HG02870 (cell line): ENCODE measurements around the gene RGMA.
A peak's percentile ranks its signal among the peaks of the same experiment; 100 is the strongest.
"Not testable (repeated sequence)": the region's sequence is repeated elsewhere in the genome, so short reads cannot be mapped to it uniquely, and the experiment has no call there.

Experiments
- ATAC-seq: cut with Tn5 transposase; IDR thresholded peaks from one replicate; pipeline ENCODE4 v1.9.1; 2021; ENCODE audit warnings: mild to moderate bottlenecking, moderate library complexity; ENCODE audit not compliant: unreplicated experiment

Gene RGMA

GRCh38 chr15:93035953-93036810, 52.8 kb downstream of the RGMA start:
- ATAC-seq, result peak; percentile 91

DNA sequence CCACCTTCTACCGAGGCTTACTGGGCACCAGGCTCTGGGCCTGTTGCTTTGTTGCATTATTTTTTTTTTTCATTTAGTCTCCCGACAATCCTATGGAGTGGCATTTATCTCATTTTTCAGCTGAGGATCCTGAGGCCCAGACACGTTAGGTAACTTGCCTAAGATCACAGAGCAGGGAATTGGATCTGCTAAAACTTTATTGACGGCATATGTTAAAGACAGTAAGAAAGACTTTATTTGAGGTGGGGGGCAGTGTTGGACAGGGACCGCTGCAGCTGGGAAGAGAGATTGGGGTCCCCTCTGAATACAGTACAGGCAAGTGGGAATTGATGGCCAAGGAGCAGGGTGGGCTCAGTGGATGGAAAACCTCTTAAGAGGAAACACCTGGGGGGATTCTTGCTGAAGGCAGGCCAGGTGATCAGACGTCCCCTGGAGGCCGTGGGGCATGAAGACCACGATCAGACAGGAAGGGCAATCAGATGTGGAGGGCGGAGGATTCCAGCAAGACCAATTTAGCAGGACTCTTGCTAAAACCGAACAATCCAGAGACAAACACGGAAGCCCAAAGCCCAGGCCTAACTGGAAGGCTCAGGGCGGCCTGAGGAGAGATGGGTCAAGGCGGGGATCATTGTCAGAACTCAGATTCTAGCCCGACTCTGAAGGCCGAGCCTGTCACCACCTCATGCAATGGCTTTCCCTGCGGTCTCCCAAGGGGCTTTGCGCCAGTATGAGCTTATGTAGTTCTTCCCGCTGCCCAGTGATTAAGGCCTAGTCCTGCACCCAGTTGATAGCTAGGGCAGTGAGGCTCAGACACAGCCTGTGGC, 53.7 kb downstream of the RGMA start:
- ATAC-seq, result no peak

- ATAC-seq, result no peak
These were observed 54.5 kb downstream of the RGMA start for GRCh38 chr15:93034512-93034911.

DNA sequence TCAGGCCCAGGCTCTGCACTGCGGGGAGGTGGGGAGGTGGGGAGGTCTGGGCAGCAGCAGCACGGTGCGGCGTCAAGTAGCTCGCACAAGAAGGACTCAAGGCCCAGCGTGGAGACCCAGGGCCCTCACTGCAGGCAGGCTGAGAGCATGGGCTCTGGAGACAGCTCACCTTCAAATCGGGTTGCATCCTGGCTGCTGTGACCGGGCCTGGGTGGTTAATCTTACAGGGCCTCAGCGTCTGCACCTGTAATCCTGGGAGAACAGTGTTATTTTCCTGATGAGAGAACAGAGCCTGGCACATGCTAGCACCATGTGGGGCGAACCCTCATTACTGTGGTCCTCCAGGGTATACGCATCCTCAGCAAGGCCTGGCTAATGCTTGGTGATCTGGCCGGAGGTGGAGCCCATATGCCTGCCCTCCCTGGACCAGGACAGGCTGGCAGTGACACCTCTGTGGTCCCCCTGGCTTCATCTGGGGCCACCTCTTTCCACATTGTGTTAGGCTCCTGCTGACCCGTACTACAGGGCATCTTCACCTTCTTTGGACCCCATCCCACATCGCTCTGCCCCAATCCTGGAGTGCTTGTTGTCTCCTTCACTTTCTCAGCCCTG, 55.5 kb downstream of the RGMA start:
- ATAC-seq, result no peak

DNA sequence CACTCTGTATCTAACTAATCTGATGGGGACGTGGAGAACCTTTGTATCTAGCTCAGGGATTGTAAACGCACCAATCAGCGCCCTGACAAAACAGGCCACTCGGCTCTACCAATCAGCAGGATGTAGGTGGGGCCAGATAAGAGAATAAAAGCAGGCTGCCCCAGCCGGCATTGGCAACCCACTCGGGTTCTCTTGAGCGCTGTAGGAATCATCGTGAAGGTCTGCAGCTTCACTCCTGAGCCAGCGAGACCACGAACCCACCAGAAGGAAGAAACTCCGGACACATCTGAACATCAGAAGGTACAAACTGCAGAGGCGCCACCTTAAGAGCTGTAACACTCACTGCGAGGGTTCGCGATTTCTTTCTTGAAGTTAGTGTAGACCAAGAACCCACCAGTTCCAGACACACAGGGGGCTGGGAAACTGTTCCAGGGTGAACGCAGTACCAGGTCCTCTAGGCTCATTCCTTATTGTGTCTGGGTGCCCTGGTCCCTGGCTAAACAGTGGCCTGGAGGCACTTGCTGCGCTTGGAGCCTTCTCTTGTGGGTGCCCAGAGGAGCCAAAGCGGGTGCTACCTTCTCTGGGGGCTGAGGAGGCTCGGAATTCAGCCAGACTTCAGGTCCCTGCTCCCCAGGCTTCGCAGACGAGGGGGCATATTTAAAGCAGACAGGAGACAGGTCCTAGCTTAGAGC, 56.4 kb downstream of the RGMA start:
- ATAC-seq, result not testable (repeated sequence)

DNA sequence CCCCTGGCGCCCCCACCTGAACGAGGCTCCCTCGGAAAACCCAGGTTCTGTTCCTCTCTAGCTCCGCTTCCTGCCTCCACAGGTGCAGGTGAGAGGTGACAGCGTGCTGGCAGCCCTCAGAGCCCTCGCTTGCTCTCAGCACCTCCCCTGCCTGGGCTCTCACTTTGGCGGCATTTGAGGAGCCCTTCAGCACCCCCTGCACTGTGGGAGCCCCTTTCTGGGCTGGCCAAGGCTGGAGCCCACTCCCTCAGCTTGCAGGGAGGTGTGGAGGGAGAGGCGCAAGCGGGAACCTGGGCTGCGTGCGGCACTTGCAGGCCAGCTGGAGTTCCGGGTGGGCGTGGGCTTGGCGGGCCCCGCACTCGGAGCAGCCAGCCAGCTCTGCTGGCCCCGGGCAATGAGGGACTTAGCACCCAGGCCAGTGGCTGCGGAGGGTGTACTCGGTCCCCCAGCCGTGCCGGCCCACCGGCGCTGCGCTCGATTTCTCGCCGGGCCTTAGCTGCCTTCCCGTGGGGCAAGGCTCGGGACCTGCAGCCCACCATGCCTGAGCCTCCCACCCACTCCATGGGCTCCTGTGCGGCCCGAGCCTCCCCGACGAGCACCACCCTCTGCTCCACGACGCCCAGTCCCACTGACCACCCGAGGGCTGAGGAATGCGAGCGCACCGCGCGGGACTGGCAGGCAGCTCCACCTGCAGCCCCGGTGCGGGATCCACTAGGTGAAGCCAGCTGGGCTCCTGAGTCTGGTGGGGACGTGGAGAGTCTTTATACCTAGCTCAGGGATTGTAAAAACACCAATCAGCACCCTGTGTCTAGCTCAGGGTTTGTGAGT, 57.2 kb downstream of the RGMA start:
- ATAC-seq, result not testable (repeated sequence)

DNA sequence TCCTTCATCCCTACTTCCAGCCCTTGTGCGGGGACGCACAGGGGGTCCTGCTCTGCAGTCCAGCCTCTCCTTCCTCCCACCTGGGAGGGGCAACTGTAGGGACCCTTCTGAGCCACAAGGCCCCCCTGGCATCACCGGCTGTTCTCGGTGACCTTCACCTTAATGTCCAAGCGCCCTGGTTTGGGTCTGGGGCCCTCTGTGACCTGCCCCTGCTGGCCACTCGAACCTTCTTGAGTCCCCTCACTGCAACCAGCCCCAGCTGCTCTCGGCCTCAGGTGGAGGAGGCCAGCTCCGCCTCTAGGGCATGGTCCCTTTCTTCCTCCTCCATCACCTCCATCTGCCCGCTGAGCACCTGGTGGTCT, 57.9 kb downstream of the RGMA start:
- ATAC-seq, result no peak

GRCh38 chr15:93030430-93031102, 58.4 kb downstream of the RGMA start:
- peak; percentile 75 for ATAC-seq

DNA sequence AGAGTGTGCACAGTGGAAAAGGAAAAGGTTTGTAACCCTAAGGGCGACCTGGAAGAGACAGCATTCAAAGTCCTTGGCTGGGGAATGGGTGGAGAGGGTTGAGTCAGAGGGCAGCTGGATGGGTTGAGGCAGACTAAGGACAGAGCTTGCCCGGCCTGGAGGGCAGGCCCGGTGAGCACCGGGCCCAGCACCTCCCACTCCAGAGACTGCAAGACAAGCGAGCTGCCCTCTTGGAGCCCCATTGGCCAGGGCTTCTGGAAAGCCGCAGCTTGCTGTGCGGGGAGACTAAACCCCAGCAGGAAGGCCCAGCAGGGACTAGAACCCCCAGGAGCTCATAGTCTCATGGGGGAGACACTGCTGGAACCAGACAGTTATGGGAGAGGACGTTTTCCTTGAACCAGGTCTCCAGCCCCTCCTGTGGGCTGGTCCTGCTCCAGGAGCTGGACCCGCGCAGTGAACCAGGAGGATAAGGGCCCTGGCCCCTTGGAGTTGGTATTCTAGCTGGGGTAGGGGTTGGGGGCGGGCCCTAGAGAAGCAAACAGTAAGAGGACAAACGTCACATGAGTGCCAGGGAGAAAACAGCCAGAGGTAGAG, 59.1 kb downstream of the RGMA start:
- ATAC-seq, result no peak

GRCh38 chr15:93029214-93029835, 59.7 kb downstream of the RGMA start:
- no peak for ATAC-seq

- ATAC-seq, result no peak
These were observed 60.3 kb downstream of the RGMA start for GRCh38 chr15:93028632-93029213.

- ATAC-seq, result no peak
These were observed 60.8 kb downstream of the RGMA start for GRCh38 chr15:93028111-93028631.

- no peak for ATAC-seq
These were observed 61.6 kb downstream of the RGMA start for GRCh38 chr15:93027413-93027812.

DNA sequence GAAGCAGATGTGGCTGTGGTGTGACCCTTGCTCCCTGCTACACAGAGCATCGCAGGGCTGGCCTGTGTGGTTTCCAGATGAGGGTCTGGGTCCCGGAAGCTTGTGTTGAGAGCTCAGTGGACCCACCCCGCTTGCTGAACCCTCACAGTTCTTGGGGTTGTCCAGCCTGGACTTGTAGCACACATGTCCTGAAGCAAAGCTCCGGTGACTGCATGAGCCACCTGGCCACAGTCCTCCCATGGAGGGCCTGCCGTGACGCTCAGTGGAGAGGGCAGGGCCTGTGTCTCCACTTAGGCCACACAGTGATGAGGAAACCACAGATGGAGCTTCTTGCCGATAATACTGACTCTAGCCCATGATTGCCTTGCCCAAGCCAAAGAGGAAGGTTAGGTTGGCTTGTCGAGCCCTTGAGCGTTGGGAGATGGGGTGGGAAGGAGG, 62.6 kb downstream of the RGMA start:
- ATAC-seq, result no peak

GRCh38 chr15:93025625-93025982, 63.4 kb downstream of the RGMA start:
- no peak for ATAC-seq

DNA sequence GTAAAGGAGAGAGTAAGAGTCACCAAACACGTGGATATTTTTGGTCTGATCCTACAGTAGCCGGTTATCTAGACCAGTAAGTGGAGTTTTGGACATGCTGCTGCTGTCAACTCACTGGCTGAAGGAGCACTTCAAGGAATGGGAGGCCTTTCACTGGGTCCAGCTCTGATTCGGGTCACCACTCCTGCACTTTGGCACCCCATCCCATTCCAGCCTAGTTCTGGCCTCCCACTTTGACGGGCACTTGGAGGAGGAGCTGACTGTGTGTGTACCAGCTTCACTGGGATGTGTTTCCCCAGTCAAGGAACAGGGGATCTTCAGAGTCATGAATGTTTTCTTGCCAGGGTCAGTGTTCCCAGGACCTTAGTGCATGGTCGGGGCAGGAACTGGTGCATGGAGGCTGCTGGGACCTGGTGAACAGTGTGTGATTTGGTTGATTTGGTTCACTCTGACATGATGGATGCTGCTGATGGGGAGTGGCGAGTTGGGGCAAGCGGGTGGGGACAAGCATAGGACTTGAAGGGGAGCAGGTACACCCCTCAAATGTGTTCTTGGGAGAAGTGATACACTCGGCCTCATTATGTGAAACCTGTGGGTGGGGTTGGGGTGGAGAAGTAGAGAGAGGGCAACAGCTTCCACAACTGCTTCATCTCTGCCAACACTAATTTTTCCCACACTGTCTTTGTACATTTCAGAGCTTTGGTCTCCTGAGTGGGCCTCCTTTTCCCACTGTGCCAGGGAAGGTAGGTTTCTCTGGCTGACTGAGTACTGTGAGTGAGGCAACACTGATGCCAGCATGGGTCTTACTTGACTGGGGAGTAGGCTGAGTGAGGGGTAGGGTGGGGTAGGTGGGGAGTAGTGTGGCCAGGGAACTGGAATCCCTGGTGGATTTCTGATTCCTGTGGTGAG, 64.0 kb downstream of the RGMA start:
- no peak for ATAC-seq

GRCh38 chr15:93024293-93024692, 64.7 kb downstream of the RGMA start:
- ATAC-seq, result no peak
